ENCODE data around the gene FBXO38. TPM values are rescaled to one million over a fixed set of nuclear protein-coding genes. Genes with fewer than 3 reads are reported as not detected.

Gene FBXO38
- total and polyA plus RNA-seq, 2 of the 4 experiments (the other 2 are of a cell fraction): 14.9 to 70.1 TPM

- Histone ChIP-seq H3K4me3 (ENCODE audit: insufficient read depth, low read depth, low read length) (no peak overlapping the region), H4K8ac (ENCODE audit: low read depth in 2 of 2, low read length in 2 of 2) (no peak overlapping the region), H3K4ac (ENCODE audit: low read depth, low read length) (no peak overlapping the region), H2BK5ac (ENCODE audit: low read depth, low read length, poor library complexity, severe bottlenecking) (no peak overlapping the region), H3K18ac (ENCODE audit: low read depth, low read length) (no peak overlapping the region), H3K9me3 (ENCODE audit: control insufficient read depth, insufficient read depth, low read length) (no peaks in the 10 kb centered on the region), H2AK9ac (replicated peaks; ENCODE audit: low read depth, low read length, poor library complexity) (no peak overlapping the region), H2AFZ (replicated peaks; ENCODE audit: low read length, poor library complexity) (no peak overlapping the region), H3K9ac (ENCODE audit: low read depth, low read length) (no peak overlapping the region), H3K4me2 (ENCODE audit: low read depth, low read length) (no peak overlapping the region), H4K20me1 (ENCODE audit: insufficient read depth, low read length) (no peaks in the 10 kb centered on the region), H2BK15ac (ENCODE audit: low read depth, low read length) (no peak overlapping the region), H2AK5ac (ENCODE audit: low read depth, low read length) (no peak overlapping the region), H3K23ac (ENCODE audit: low read depth, low read length) (no peak overlapping the region), H3K79me1 (ENCODE audit: low read depth in 1 of 2, low read length in 2 of 2) (peaks cover 5 to 7% of the 10 kb centered on the region in 2 experiments; a peak in 2 of 4 replicates), H3K27ac (ENCODE audit: insufficient read depth, low read length) (no peak overlapping the region), H3K36me3 (ENCODE audit: control insufficient read depth, insufficient read depth, low read length) (peaks cover 12% of the 10 kb centered on the region), H3K9me1 (ENCODE audit: insufficient read depth, low read length) (no peaks in the 10 kb centered on the region), H4K91ac (ENCODE audit: insufficient read depth, low read depth, low read length) (no peak overlapping the region), H3K56ac (ENCODE audit: extremely low read depth, insufficient read depth, low read length) (no peak overlapping the region), H3K4me1 (ENCODE audit: control insufficient read depth, insufficient read depth, low read length) (no peaks in the 10 kb centered on the region), H3K27me3 (ENCODE audit: control insufficient read depth, insufficient read depth, low read length) (no peaks in the 10 kb centered on the region), H2BK120ac (ENCODE audit: low read depth, low read length) (no peak overlapping the region), H3K14ac (replicated peaks; ENCODE audit: low read depth, low read length) (no peak overlapping the region), H4K5ac (ENCODE audit: low read depth, low read length) (no peak overlapping the region), H2BK20ac (ENCODE audit: low read depth, low read length) (no peak overlapping the region)
- no peak for ATAC-seq (ENCODE audit: low read depth)
- POLR2A ChIA-PET (ENCODE audit: unreplicated experiment): no interaction called here
- CTCF ChIA-PET: no interaction called here
- DNase-seq: no peak
- intact Hi-C loops (cut with micrococcal nuclease): loop anchor here (5.0 kb wide), 1 partner anchor 37 kb away; no protein-coding TSS in a partner anchor
- no TSS peak for BruUV-seq (replicated peaks)
- dilution Hi-C loops (cut with HindIII; ENCODE audit: low sequenced_read_pairs, unreplicated experiment): no loop called here
- no CpG with 5 or more reads among the region's 3 CpGs for WGBS, 2 experiments (ENCODE audit: extremely low coverage in 2 of 2, insufficient read length in 1 of 2)
- no peak for TF ChIP-seq SMC3 (IDR thresholded peaks at IDR 0.05; ENCODE audit: low read depth, low read length)
- no peak for TF ChIP-seq ELK1 (IDR thresholded peaks at IDR 0.05; ENCODE audit: borderline replicate concordance, low read depth, low read length)
- no peak for TF ChIP-seq RCOR1 (IDR thresholded peaks at IDR 0.05; ENCODE audit: insufficient replicate concordance, low read length)
- no peak for TF ChIP-seq RFX5 (IDR thresholded peaks at IDR 0.05; ENCODE audit: low read depth, low read length)
- no peak for TF ChIP-seq NFE2L2 (IDR thresholded peaks at IDR 0.05; ENCODE audit: low read depth, low read length)
- TF ChIP-seq FOS (IDR thresholded peaks at IDR 0.05; ENCODE audit: low read depth, low read length): no peak
- TF ChIP-seq CEBPB (IDR thresholded peaks at IDR 0.05; ENCODE audit: low read depth, low read length): no peak
- TF ChIP-seq CHD1 (IDR thresholded peaks at IDR 0.05; ENCODE audit: low read depth, low read length): no peak
- TF ChIP-seq MAFK (IDR thresholded peaks at IDR 0.05; ENCODE audit: low read depth, low read length): no peak
- no peak for TF ChIP-seq MAZ (IDR thresholded peaks at IDR 0.05; ENCODE audit: borderline replicate concordance, low read depth, low read length)
- TF ChIP-seq, protein P1, sequence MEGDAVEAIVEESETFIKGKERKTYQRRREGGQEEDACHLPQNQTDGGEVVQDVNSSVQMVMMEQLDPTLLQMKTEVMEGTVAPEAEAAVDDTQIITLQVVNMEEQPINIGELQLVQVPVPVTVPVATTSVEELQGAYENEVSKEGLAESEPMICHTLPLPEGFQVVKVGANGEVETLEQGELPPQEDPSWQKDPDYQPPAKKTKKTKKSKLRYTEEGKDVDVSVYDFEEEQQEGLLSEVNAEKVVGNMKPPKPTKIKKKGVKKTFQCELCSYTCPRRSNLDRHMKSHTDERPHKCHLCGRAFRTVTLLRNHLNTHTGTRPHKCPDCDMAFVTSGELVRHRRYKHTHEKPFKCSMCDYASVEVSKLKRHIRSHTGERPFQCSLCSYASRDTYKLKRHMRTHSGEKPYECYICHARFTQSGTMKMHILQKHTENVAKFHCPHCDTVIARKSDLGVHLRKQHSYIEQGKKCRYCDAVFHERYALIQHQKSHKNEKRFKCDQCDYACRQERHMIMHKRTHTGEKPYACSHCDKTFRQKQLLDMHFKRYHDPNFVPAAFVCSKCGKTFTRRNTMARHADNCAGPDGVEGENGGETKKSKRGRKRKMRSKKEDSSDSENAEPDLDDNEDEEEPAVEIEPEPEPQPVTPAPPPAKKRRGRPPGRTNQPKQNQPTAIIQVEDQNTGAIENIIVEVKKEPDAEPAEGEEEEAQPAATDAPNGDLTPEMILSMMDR (conservative IDR thresholded peaks at IDR 0.05; ENCODE audit: low read depth, low read length): no peak
- TF ChIP-seq BHLHE40 (IDR thresholded peaks at IDR 0.05; ENCODE audit: low read depth, low read length): no peak
- no peak for TF ChIP-seq POLR2A (IDR thresholded peaks at IDR 0.05; ENCODE audit: low read depth, low read length)
- TF ChIP-seq RAD21 (IDR thresholded peaks at IDR 0.05; ENCODE audit: low read length): no peak
- no peak for TF ChIP-seq USF2 (IDR thresholded peaks at IDR 0.05; ENCODE audit: low read depth, low read length)
- TF ChIP-seq MXI1 (IDR thresholded peaks at IDR 0.05; ENCODE audit: borderline replicate concordance, low read depth, low read length): no peak
- in situ Hi-C loops (cut with MboI; ENCODE audit: low sequenced_read_pairs): loop anchor here (25.0 kb wide), 1 partner anchor 803 kb away; no protein-coding TSS in a partner anchor
Observed at GRCh38 chr5:148433826-148434225, 50.1 kb downstream of the FBXO38 start.

All from IMR-90 (cell line).